T-helper 2 cell (primary cell): ENCODE results near the gene GINS1.

Source experiments
- DNase-seq, 5 experiments: peaks; one replicate each; pipeline versions ENCODE4 v3.0.0 to v3.0.0-alpha.2; 2012 to 2022

Gene GINS1

GRCh38 chr20:25494506-25495188 is 87.2 kb downstream of the GINS1 start:
- no peak for DNase-seq

GRCh38 chr20:25495189-25495824 is 87.8 kb downstream of the GINS1 start:
- no peak for DNase-seq

- DNase-seq, result no peak
Observed at GRCh38 chr20:25496165-25496967, 88.9 kb downstream of the GINS1 start.

GRCh38 chr20:25496968-25497401 is 89.5 kb downstream of the GINS1 start:
- DNase-seq, result no peak

GRCh38 chr20:25497586-25498279 is 90.3 kb downstream of the GINS1 start:
- DNase-seq, result no peak
